ENCODE results near the gene NR4A1.

DNA sequence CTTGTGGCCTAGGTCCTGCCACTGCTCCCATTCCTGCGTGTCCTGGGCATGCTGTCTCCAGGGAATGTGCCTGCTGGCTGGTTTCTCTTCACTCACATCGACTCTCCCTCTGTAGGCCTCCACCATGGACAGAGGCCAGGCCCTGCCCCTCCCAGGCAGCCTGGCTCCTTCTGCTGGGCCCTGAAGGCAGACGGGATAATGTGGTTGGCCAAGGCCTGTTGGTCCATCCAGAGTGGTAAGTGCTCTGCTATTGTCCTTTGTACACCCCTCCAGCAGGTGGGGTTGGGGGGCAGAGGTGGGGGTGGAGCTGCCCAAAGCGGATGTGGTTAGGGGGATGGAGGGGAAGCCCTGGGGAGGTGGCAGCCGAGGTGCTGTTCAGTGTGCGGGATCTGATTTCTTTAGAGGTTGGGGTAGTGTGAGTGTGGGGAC lies 9.5 kb upstream of the NR4A1 start:
- TF ChIP-seq POLR2AphosphoS2 (IDR thresholded peaks at IDR 0.05; ENCODE audit: low read depth, low read length) = no peak
- no peak for TF ChIP-seq TAF1 (CRISPR knock-in tag; IDR thresholded peaks at IDR 0.05)
- TF ChIP-seq ZBTB8A (CRISPR knock-in tag; IDR thresholded peaks at IDR 0.05; ENCODE audit: borderline replicate concordance, low read depth) = no peak
- TF ChIP-seq MBD4 (IDR thresholded peaks at IDR 0.05; ENCODE audit: borderline replicate concordance, low read length) = no peak
- no peak for TF ChIP-seq ZHX1 (CRISPR knock-in tag; IDR thresholded peaks at IDR 0.05; ENCODE audit: low read depth)
- TF ChIP-seq CTCF (CRISPR knock-in tag; IDR thresholded peaks at IDR 0.05) = no peak
- peak; percentile 79 to 92 for TF ChIP-seq REST (IDR thresholded peaks at IDR 0.05; ENCODE audit: borderline replicate concordance in 1 of 2, low read depth in 1 of 2, low read length in 2 of 2)
- TF ChIP-seq, protein P1, sequence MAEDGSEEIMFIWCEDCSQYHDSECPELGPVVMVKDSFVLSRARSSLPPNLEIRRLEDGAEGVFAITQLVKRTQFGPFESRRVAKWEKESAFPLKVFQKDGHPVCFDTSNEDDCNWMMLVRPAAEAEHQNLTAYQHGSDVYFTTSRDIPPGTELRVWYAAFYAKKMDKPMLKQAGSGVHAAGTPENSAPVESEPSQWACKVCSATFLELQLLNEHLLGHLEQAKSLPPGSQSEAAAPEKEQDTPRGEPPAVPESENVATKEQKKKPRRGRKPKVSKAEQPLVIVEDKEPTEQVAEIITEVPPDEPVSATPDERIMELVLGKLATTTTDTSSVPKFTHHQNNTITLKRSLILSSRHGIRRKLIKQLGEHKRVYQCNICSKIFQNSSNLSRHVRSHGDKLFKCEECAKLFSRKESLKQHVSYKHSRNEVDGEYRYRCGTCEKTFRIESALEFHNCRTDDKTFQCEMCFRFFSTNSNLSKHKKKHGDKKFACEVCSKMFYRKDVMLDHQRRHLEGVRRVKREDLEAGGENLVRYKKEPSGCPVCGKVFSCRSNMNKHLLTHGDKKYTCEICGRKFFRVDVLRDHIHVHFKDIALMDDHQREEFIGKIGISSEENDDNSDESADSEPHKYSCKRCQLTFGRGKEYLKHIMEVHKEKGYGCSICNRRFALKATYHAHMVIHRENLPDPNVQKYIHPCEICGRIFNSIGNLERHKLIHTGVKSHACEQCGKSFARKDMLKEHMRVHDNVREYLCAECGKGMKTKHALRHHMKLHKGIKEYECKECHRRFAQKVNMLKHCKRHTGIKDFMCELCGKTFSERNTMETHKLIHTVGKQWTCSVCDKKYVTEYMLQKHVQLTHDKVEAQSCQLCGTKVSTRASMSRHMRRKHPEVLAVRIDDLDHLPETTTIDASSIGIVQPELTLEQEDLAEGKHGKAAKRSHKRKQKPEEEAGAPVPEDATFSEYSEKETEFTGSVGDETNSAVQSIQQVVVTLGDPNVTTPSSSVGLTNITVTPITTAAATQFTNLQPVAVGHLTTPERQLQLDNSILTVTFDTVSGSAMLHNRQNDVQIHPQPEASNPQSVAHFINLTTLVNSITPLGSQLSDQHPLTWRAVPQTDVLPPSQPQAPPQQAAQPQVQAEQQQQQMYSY (CRISPR knock-in tag; IDR thresholded peaks at IDR 0.05) = no peak
- no peak for TF ChIP-seq ZNF451 (CRISPR knock-in tag; IDR thresholded peaks at IDR 0.05)

Data from HepG2 (cell line).